GM18526 (cell line): ENCODE measurements around the gene CILP2.

Experiments used
- POLR2A ChIP-seq: IDR thresholded peaks from 3 replicates; pipeline ENCODE4 v1.6.1; 2011; ENCODE audit not compliant: insufficient read length; ENCODE audit errors: extremely low read depth

CILP2 gene

GRCh38 chr19:19558055-19558454 is 20.0 kb downstream of the CILP2 start:
- TF ChIP-seq POLR2A, result no peak

GRCh38 chr19:19558636-19559035 is 20.6 kb downstream of the CILP2 start:
- TF ChIP-seq POLR2A, result no peak

GRCh38 chr19:19559931-19560330 is 21.9 kb downstream of the CILP2 start:
- no peak for TF ChIP-seq POLR2A

GRCh38 chr19:19561946-19562664 is 24.0 kb downstream of the CILP2 start:
- TF ChIP-seq POLR2A, result no peak

GRCh38 chr19:19562665-19563347 is 24.7 kb downstream of the CILP2 start:
- no peak for TF ChIP-seq POLR2A

GRCh38 chr19:19563348-19563848 is 25.3 kb downstream of the CILP2 start:
- no peak for TF ChIP-seq POLR2A

GRCh38 chr19:19566306-19566705 is 28.2 kb downstream of the CILP2 start:
- TF ChIP-seq POLR2A, result no peak

- no peak for TF ChIP-seq POLR2A
Observed at GRCh38 chr19:19567391-19567790, 29.3 kb downstream of the CILP2 start.

GRCh38 chr19:19568802-19569756 is 31.0 kb downstream of the CILP2 start:
- TF ChIP-seq POLR2A, result no peak

GRCh38 chr19:19570571-19570970 is 32.5 kb downstream of the CILP2 start:
- no peak for TF ChIP-seq POLR2A

- TF ChIP-seq POLR2A, result no peak
Observed at GRCh38 chr19:19571071-19571786, 33.2 kb downstream of the CILP2 start.

GRCh38 chr19:19575411-19575810 is 37.3 kb downstream of the CILP2 start:
- no peak for TF ChIP-seq POLR2A

- TF ChIP-seq POLR2A, result no peak
Observed at GRCh38 chr19:19578252-19578651, 40.2 kb downstream of the CILP2 start.

- no peak for TF ChIP-seq POLR2A
Observed at GRCh38 chr19:19579533-19580361, 41.7 kb downstream of the CILP2 start.
